Neutrophil (primary cell): ENCODE measurements around the gene GPC5.
"Not testable (repeated sequence)": the region's sequence is repeated elsewhere in the genome, so short reads cannot be mapped to it uniquely, and the experiment has no call there.

Experiments used
- H3K27ac ChIP-seq: fragments of 200-600 bp; sonication (generic); 2 replicates; pipeline ENCODE4 v1.5.1; 2016; ENCODE audit warnings: mild to moderate bottlenecking, moderate library complexity
- H3K27me3 ChIP-seq: fragments of 200-600 bp; sonication (generic); 2 replicates; pipeline ENCODE4 v1.6.0; 2016; ENCODE audit warnings: mild to moderate bottlenecking
- H3K36me3 ChIP-seq: fragments of 200-600 bp; sonication (generic); 2 replicates; pipeline ENCODE4 v1.5.1; 2017
- H3K4me1 ChIP-seq, 2 experiments: fragments of 200-600 bp in 1 of 2; sonication (generic) in 1 of 2; 1 replicate in 1 of 2; 2 replicates in 1 of 2; pipeline versions ENCODE4 v1.5.1 to v1.6.1; 2013 to 2016; ENCODE audit warnings: low read depth in 1 of 2, low read length in 1 of 2, mild to moderate bottlenecking in 1 of 2, moderate library complexity in 1 of 2; ENCODE audit not compliant: control insufficient read depth in 1 of 2, insufficient read depth in 1 of 2
- H3K4me3 ChIP-seq, 2 experiments: fragments of 200-600 bp in 1 of 2; sonication (generic) in 1 of 2; 1 replicate in 1 of 2; 2 replicates in 1 of 2; pipeline ENCODE4 v1.5.1; 2013 to 2016; ENCODE audit warnings: low read depth in 1 of 2, low read length in 1 of 2, mild to moderate bottlenecking in 1 of 2, moderate library complexity in 1 of 2
- H3K9me3 ChIP-seq: fragments of 200-600 bp; sonication (generic); 2 replicates; pipeline ENCODE4 v1.5.1; 2016
- CTCF ChIP-seq: fragments of 200-600 bp; sonication (generic); IDR thresholded peaks from 2 replicates; pipeline ENCODE4 v1.5.1; 2016; ENCODE audit warnings: antibody characterized with exemption

GPC5 gene

GRCh38 chr13:91398413-91399188, at the start of gene GPC5:
TSS of gene GPC5 (plus strand) at chr13:91398621.
- TF ChIP-seq CTCF: no peak
- H3K4me1 ChIP-seq: peaks cover 6 to 17% of the 10 kb centered on the region in 2 experiments
- H3K36me3 ChIP-seq: no peaks in the 10 kb centered on the region
- peaks cover 83% of the 10 kb centered on the region for H3K27me3 ChIP-seq
- peak within 1 kb of the TSS in 1 of 2 experiments; percentile 47 for H3K4me3 ChIP-seq
- no peaks in the 10 kb centered on the region for H3K9me3 ChIP-seq
- H3K27ac ChIP-seq: no peak within 1 kb of the TSS

DNA sequence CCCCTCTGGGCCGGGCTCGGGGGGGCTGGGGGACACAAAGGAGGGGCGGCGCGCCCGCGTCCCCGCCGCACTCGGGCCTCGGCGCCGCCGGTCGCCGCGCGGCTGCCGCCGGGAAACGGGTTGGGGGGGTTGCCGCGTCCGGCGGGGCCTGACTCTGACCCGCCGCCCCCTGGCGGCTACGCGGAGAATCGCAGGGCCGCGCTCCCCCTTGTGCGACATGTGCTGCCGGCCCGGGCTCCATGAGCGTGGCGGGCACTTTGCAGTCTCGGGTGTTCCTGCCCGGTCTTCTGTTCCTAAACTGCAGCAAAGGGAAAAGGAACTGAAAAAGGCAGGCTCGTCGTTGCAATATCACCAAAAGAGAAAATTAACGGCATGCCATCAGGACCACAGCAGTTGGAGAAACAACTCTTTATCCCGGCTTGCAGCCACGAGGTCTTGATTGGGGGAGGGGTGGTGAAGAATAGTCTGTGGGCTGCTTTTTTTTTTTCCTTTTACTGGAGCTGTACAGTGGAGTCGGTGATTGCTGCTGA, 49.5 kb upstream of the GPC5 start:
- TF ChIP-seq CTCF: peak; percentile 97
- peak overlapping the region; percentile 66 to 76 for H3K4me3 ChIP-seq
- peaks cover 26% of the 10 kb centered on the region for H3K27me3 ChIP-seq
- no peaks in the 10 kb centered on the region for H3K36me3 ChIP-seq
- no peaks in the 10 kb centered on the region for H3K9me3 ChIP-seq
- peaks cover 12% of the 10 kb centered on the region in 2 experiments for H3K4me1 ChIP-seq
- H3K27ac ChIP-seq: peak overlapping the region; percentile 76

- no peaks in the 10 kb centered on the region for H3K36me3 ChIP-seq
- no peak overlapping the region for H3K27ac ChIP-seq
- H3K9me3 ChIP-seq: no peaks in the 10 kb centered on the region
- peaks cover 12% of the 10 kb centered on the region in 2 experiments for H3K4me1 ChIP-seq
- no peak overlapping the region for H3K4me3 ChIP-seq
- peaks cover 20% of the 10 kb centered on the region for H3K27me3 ChIP-seq
- TF ChIP-seq CTCF: no peak
Measured at GRCh38 chr13:91349992-91350911, 48.2 kb upstream of the GPC5 start.

- Histone ChIP-seq H3K27ac (no peak overlapping the region), H3K4me3 (no peak overlapping the region), H3K27me3 (peaks cover 11% of the 10 kb centered on the region), H3K9me3 (no peaks in the 10 kb centered on the region), H3K4me1 (peaks cover 12% of the 10 kb centered on the region in 2 experiments), H3K36me3 (no peaks in the 10 kb centered on the region)
- TF ChIP-seq CTCF: no peak
Measured at GRCh38 chr13:91351123-91351522, 47.3 kb upstream of the GPC5 start.

DNA sequence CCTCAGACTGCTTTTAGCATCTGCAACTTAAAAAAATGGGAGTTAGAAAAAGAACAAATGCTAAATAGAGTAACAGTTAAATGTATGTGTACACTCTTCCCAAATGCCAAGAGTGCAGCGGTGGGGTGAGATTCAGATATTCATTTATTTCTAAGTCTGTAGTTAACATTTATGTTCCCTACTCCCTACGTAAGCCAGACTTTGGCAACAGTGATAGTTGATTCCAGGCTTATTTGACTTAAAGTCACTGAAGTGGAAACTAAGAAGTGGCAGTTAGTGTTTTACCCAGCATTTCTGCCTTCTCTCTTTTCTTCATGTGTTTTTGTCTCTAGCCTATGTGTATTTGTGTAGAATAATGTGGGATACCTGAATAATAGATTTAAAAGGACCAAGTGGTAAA, 46.4 kb upstream of the GPC5 start:
- H3K9me3 ChIP-seq: no peaks in the 10 kb centered on the region
- peaks cover 9% of the 10 kb centered on the region in 2 experiments for H3K4me1 ChIP-seq
- H3K27ac ChIP-seq: no peak overlapping the region
- H3K27me3 ChIP-seq: peaks cover 3% of the 10 kb centered on the region
- H3K4me3 ChIP-seq: no peak overlapping the region
- no peak for TF ChIP-seq CTCF
- no peaks in the 10 kb centered on the region for H3K36me3 ChIP-seq

DNA sequence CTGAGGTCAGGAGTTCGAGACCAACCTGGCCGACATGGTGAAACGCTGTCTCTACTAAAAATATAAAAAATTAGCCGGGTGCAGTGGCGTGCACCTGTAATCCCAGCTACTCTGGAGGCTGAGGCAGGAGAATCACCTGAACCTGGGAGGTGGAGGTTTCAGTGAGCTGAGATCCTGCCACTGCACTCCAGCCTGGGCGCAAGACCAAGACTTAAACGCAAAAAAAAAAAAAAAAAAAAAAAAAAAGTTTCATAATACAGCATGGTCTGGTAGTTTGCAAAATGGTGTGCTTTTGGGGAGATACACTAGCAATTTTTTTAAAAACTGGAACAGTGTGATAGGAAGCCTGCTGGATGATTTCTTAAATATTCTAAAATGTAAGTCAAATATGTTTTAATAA, 45.5 kb upstream of the GPC5 start:
- not testable (repeated sequence) for H3K9me3 ChIP-seq, H3K4me3 ChIP-seq, H3K36me3 ChIP-seq, H3K27ac ChIP-seq, H3K4me1 ChIP-seq, H3K27me3 ChIP-seq
